Suprapubic skin (tissue), 4 donors: ENCODE measurements around the gene DRC3. TPM values are rescaled to one million over a fixed set of nuclear protein-coding genes. Genes with fewer than 3 reads are reported as not detected.
"Not testable (repeated sequence)": the region's sequence is repeated elsewhere in the genome, so short reads cannot be mapped to it uniquely, and the experiment has no call there.

ENCODE experiments used
- DNase-seq, 2 donors: peaks; one replicate each; pipeline ENCODE4 v3.0.0-alpha.2; 2019; ENCODE audit warnings: low spot score in 2 of 2
- H3K27ac ChIP-seq: fragments of 200-600 bp; sonication (generic); one replicate; pipeline ENCODE4 v1.5.1; 2019
- H3K27me3 ChIP-seq: fragments of 200-600 bp; sonication (generic); one replicate; pipeline ENCODE4 v1.5.1; 2019
- H3K36me3 ChIP-seq: fragments of 200-600 bp; sonication (generic); one replicate; pipeline ENCODE4 v1.5.1; 2019
- H3K4me1 ChIP-seq: fragments of 200-600 bp; sonication (generic); one replicate; pipeline ENCODE4 v1.5.1; 2019
- H3K4me3 ChIP-seq: fragments of 200-600 bp; sonication (generic); one replicate; pipeline ENCODE4 v1.5.1; 2019; ENCODE audit warnings: mild to moderate bottlenecking
- H3K9me3 ChIP-seq: fragments of 200-600 bp; sonication (generic); one replicate; pipeline ENCODE4 v1.5.1; 2019
- CTCF ChIP-seq, 2 donors: fragments of 200-600 bp in 1 of 2; fragments of 450-650 bp in 1 of 2; sonication (generic) in 1 of 2; IDR thresholded peaks; one replicate each; pipeline ENCODE4 v1.5.1; 2016 to 2019; ENCODE audit warnings: antibody characterized with exemption in 2 of 2, mild to moderate bottlenecking in 1 of 2, moderate library complexity in 1 of 2
- EP300 ChIP-seq: sonication (generic); formaldehyde crosslinking; IDR thresholded peaks from one replicate; pipeline ENCODE4 v1.6.1; 2017; ENCODE audit warnings: antibody characterized with exemption
- POLR2A ChIP-seq, 2 donors: fragments of 450-650 bp; IDR thresholded peaks; one replicate each; pipeline ENCODE4 v1.6.1; 2017; ENCODE audit warnings: antibody characterized with exemption in 2 of 2, mild to moderate bottlenecking in 2 of 2, moderate library complexity in 2 of 2
- POLR2AphosphoS5 ChIP-seq, 3 donors: sonication (generic); formaldehyde crosslinking; IDR thresholded peaks; one replicate each; pipeline ENCODE4 v1.6.1; 2017; ENCODE audit warnings: antibody characterized with exemption in 3 of 3
- WGBS: methylation state at CpG from one replicate; pipeline ENCODE4 v1.1.5; 2018; 5-methylcytosine and 5-hydroxymethylcytosine counted together
- total RNA-seq, 4 donors: library from RNA; depleted of rRNA; stranded (reverse); fragments of >200 nt; gene quantifications; one replicate each; pipeline ENCODE4 v1.1.0, GENCODE V29; 2016

Gene DRC3
- total RNA-seq, 4 donors from 2014 or later: 2.0 to 10.6 (median 5.5) TPM

GRCh38 chr17:17938388-17939107 is 34.1 kb upstream of the DRC3 start:
- Histone ChIP-seq H3K4me1 (peaks cover 81% of the 10 kb centered on the region), H3K4me3 (no peak overlapping the region), H3K9me3 (no peaks in the 10 kb centered on the region), H3K36me3 (no peaks in the 10 kb centered on the region), H3K27ac (peak overlapping the region; percentile 50), H3K27me3 (no peaks in the 10 kb centered on the region)
- DNase-seq: no peak
- WGBS: 66% methylated on average over 8 of the region's 8 CpGs
- TF ChIP-seq POLR2A (IDR thresholded peaks at IDR 0.05) (no peak), EP300 (no peak), CTCF (IDR thresholded peaks at IDR 0.05) (no peak), POLR2AphosphoS5 (IDR thresholded peaks at IDR 0.05) (no peak)

- not testable (repeated sequence) for H3K27me3 ChIP-seq, H3K27ac ChIP-seq, H3K4me3 ChIP-seq, H3K36me3 ChIP-seq, H3K9me3 ChIP-seq, DNase-seq
- H3K4me1 ChIP-seq: peaks cover 82% of the 10 kb centered on the region
- WGBS: 86% methylated on average over 7 of the region's 7 CpGs
Measured at GRCh38 chr17:17939941-17940340, 32.7 kb upstream of the DRC3 start.

GRCh38 chr17:17940441-17940911 is 32.2 kb upstream of the DRC3 start:
- no peak overlapping the region for H3K4me3 ChIP-seq
- H3K27ac ChIP-seq: no peak overlapping the region
- H3K9me3 ChIP-seq: no peaks in the 10 kb centered on the region
- WGBS: 58% methylated on average over 3 of the region's 3 CpGs
- no peaks in the 10 kb centered on the region for H3K27me3 ChIP-seq
- H3K36me3 ChIP-seq: no peaks in the 10 kb centered on the region
- TF ChIP-seq CTCF (IDR thresholded peaks at IDR 0.05) (no peak), POLR2AphosphoS5 (IDR thresholded peaks at IDR 0.05) (no peak), POLR2A (IDR thresholded peaks at IDR 0.05) (no peak), EP300 (no peak)
- peaks cover 76% of the 10 kb centered on the region for H3K4me1 ChIP-seq
- DNase-seq: no peak

DNA sequence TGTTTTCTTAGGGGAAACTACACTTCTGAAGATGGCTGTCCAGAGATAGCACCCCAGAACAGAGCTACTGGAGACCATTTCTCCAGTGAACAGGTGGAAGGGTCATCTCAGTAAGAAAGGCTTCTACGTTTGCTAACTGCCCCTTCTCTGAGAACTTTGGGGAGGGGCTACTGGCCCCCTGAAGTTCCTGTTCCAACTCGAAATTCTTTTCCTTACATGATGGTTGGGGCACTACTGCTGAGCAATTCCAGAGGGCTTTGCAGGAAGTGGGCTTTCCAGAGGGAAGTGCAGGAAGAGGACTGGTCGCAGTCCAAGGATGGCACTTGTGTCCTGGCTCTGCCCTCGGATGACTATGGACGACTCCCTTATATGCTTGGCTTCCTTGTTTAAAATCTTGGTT is 31.6 kb upstream of the DRC3 start:
- Histone ChIP-seq H3K4me1 (peaks cover 71% of the 10 kb centered on the region), H3K36me3 (no peaks in the 10 kb centered on the region), H3K4me3 (no peak overlapping the region), H3K9me3 (no peaks in the 10 kb centered on the region), H3K27ac (no peak overlapping the region), H3K27me3 (no peaks in the 10 kb centered on the region)
- no peak for TF ChIP-seq POLR2AphosphoS5 (IDR thresholded peaks at IDR 0.05)
- TF ChIP-seq CTCF (IDR thresholded peaks at IDR 0.05): no peak
- TF ChIP-seq POLR2A (IDR thresholded peaks at IDR 0.05): no peak
- 65% methylated on average over 5 of the region's 5 CpGs for WGBS
- no peak for DNase-seq

DNA sequence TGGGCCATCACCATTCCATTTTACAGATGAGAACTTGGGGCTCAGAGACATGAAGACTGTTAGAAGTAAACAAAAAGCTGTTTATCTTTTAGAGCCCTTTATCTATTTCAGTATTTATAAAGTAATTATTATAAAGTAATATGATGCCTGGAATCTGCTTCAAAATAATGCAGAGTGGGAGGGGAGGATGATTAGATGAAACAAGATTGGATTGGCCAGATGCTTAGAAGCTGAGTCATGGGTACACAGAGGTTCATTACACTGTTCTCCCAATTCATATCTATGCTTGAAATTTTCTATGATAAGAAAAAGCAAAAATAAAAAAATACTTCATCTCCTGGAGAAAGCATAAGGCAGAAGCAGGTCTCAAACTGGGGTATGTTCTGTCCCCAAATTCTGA is 29.8 kb upstream of the DRC3 start:
- no peaks in the 10 kb centered on the region for H3K36me3 ChIP-seq
- no peaks in the 10 kb centered on the region for H3K27me3 ChIP-seq
- no peak overlapping the region for H3K4me3 ChIP-seq
- no peaks in the 10 kb centered on the region for H3K9me3 ChIP-seq
- no peak for DNase-seq
- H3K27ac ChIP-seq: peak overlapping the region; percentile 54
- peaks cover 56% of the 10 kb centered on the region for H3K4me1 ChIP-seq
- TF ChIP-seq EP300 (no peak), CTCF (IDR thresholded peaks at IDR 0.05) (no peak), POLR2A (IDR thresholded peaks at IDR 0.05) (no peak), POLR2AphosphoS5 (IDR thresholded peaks at IDR 0.05) (no peak)
